GM12872 (cell line): Measurements from ENCODE around the gene CD274.

ENCODE experiments used
- TF ChIP-seq, protein P1 (sequence below): IDR thresholded peaks from 3 replicates; pipeline ENCODE4 v1.5.1; 2011; ENCODE audit warnings: low read depth, mild to moderate bottlenecking, low read length, moderate library complexity; ENCODE audit not compliant: insufficient read depth

Gene CD274

GRCh38 chr9:5480919-5481318 lies 30.6 kb downstream of the CD274 start:
- TF ChIP-seq, protein P1, sequence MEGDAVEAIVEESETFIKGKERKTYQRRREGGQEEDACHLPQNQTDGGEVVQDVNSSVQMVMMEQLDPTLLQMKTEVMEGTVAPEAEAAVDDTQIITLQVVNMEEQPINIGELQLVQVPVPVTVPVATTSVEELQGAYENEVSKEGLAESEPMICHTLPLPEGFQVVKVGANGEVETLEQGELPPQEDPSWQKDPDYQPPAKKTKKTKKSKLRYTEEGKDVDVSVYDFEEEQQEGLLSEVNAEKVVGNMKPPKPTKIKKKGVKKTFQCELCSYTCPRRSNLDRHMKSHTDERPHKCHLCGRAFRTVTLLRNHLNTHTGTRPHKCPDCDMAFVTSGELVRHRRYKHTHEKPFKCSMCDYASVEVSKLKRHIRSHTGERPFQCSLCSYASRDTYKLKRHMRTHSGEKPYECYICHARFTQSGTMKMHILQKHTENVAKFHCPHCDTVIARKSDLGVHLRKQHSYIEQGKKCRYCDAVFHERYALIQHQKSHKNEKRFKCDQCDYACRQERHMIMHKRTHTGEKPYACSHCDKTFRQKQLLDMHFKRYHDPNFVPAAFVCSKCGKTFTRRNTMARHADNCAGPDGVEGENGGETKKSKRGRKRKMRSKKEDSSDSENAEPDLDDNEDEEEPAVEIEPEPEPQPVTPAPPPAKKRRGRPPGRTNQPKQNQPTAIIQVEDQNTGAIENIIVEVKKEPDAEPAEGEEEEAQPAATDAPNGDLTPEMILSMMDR = no peak

DNA sequence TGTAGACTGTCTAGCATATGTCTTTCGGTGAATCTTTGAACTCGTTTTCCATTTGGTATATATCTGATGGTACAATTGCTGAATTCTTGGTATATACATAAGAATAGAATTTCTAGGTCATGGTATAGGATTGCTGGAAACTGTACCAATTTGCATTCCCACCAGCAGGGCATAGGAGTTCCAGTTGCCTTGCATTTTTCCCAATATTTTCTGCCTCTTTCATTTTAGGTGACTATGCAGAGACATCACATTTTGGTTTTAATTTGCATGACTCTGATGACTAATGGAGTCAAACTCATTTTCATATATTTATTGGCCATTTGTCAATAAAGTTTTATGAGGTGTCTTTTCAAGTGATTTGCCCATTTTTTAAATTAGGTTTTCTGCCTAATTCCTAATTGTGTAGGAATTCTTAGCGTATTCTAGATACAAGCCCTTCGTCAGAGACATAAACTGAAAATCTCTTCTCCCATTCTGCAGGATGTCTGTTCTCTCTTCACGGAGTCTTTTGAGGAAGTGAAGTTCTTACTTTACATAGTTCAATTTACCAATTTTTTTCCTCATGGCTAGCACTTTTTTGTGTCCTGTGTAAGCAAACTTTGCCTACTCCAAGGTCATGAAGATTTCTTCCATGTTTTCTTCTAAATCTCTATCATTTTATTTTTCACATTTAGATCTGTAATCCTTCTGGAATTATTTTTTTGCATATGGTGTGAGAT lies 31.1 kb downstream of the CD274 start:
- TF ChIP-seq, protein P1 = no peak

DNA sequence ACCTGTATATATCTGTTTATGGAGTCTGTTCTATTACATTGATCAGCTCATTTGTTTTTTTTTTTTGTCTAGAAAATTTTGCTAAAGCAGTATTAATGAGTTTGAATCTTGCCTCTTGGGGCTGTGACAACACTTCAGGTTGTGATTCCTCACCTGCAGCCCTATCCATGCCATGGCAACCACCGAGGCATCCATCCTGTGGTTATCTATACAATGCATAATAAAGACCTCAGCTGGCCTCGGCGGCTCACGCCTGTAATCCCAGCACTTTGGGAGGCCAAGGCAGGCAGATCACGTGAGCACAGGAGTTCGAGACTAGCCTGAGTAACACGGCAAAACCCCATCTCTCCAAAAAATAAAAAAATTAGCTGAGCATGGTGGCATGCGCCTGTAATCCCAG lies 31.9 kb downstream of the CD274 start:
- TF ChIP-seq, protein P1 = no peak

DNA sequence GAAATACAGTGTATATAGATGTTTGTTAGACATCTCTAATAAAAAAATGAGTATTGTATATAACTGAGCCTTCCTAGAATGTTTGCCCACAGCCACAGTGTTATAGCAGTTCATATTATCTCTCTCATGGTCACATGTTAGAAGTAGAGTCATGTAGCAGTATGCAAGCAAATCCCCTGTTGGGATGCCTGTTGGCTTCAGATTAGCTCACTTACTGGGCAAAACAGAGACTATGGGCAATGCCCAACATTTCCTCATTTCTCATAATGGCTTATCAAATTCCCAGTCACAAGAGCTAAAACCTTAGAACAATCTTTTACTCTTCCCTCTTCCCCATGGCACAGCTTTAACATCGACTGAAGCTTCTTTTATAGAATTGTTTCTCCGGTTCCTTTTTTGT lies 33.0 kb downstream of the CD274 start:
- TF ChIP-seq, protein P1 = no peak

DNA sequence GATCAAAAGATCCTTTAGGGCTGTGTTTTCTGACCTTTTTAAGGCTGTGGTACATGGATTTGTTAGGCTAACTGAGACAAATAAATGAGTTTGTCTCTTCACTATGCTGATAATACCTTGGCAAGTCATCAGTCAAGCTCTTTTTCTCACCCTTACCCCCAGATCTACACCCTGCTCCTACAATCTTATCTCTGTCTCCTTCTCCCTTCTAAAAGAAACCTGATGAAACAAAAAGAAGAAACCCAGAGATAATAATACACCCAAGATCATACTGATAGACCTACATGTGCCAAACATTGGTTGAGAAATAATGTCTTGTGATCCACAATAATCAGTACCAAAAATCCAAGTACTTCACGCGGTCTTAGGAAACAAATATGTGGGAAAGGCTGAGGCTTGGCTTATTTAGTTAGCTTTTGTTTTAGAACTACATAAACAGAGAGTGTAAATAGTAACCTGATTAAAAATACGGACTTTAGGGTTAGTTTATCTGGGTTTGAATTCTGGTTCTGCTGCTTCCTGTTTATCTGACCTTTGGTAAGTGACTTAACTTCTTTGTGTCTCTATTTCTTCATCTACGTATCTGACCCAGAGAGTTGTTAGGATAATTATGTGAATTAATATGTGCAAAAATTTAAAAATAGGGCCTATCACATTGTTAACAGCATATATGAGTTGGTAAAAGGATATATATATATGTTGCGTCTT lies 35.2 kb downstream of the CD274 start:
- TF ChIP-seq, protein P1 = no peak

GRCh38 chr9:5486988-5487387 lies 36.6 kb downstream of the CD274 start:
- TF ChIP-seq, protein P1 = no peak

- TF ChIP-seq, protein P1 = no peak
Measured at GRCh38 chr9:5488221-5489008, 38.1 kb downstream of the CD274 start.
